ENCODE measurements around the gene NR4A1. TPM values are rescaled to one million over a fixed set of nuclear protein-coding genes. Genes with fewer than 3 reads are reported as not detected.

NR4A1 gene
- total RNA-seq, 2 donors from 2014 or later, result 51.1 to 52.0 TPM

DNA sequence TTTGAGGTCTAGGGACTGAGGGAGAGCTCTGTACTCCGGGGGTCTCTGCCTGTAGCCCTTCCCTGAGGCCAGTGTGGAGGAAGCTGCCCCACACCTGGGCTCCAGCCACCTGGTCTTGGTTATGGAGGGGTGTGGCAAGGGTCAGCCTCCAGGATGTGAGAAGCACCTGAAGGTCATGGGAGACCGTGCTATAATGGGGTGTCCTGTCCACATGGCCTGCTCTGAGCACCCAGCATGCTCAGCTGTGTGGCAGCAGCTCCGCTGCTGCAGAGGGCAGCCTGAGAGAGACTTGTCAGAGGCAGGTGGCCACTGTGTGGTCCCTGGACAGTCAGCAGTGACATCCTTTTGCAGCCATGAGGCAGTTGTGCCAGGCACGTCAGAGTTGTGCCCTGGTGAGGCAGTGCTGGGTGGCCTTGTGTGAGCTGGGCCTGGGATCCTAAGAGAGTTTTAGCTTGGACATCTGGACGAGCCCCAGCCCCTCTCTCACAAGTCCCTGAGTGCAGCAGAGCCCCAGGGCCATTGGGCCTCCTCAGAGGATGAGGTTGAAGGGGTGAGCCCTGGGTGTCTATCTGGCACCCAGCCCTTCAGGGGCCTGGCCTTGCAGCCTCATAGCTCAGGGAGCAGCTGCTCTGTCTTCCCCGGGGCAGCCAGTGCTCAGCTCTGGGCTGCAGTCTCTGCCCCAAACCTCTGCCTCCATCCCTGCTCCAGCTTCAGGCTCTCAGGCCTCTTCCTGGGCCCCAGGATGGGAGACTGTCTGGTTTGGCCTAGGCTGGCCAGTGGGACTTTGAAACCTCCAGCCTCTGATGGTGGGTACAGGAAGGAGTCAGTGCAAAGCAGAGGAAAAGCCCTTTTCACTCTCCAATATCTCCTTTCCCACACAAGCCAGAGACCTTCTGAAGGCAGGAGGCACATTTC is 11.2 kb downstream of the NR4A1 start:
- Histone ChIP-seq H3K9ac (ENCODE audit: low read depth in 2 of 2, low read length in 2 of 2) (peak overlapping the region in 1 of 2 donors; percentile 46), H3K4me3 (no peak overlapping the region), H3K9me3 (no peaks in the 10 kb centered on the region), H3K27me3 (no peaks in the 10 kb centered on the region), H3K4me1 (peaks cover 6% of the 10 kb centered on the region), H3K36me3 (no peaks in the 10 kb centered on the region), H3K27ac (no peak overlapping the region)
- DNase-seq, result no peak
- TF ChIP-seq, protein P1, sequence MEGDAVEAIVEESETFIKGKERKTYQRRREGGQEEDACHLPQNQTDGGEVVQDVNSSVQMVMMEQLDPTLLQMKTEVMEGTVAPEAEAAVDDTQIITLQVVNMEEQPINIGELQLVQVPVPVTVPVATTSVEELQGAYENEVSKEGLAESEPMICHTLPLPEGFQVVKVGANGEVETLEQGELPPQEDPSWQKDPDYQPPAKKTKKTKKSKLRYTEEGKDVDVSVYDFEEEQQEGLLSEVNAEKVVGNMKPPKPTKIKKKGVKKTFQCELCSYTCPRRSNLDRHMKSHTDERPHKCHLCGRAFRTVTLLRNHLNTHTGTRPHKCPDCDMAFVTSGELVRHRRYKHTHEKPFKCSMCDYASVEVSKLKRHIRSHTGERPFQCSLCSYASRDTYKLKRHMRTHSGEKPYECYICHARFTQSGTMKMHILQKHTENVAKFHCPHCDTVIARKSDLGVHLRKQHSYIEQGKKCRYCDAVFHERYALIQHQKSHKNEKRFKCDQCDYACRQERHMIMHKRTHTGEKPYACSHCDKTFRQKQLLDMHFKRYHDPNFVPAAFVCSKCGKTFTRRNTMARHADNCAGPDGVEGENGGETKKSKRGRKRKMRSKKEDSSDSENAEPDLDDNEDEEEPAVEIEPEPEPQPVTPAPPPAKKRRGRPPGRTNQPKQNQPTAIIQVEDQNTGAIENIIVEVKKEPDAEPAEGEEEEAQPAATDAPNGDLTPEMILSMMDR (IDR thresholded peaks at IDR 0.05), result no peak
- intact Hi-C loops (cut with DNase I), result no loop called here

DNA sequence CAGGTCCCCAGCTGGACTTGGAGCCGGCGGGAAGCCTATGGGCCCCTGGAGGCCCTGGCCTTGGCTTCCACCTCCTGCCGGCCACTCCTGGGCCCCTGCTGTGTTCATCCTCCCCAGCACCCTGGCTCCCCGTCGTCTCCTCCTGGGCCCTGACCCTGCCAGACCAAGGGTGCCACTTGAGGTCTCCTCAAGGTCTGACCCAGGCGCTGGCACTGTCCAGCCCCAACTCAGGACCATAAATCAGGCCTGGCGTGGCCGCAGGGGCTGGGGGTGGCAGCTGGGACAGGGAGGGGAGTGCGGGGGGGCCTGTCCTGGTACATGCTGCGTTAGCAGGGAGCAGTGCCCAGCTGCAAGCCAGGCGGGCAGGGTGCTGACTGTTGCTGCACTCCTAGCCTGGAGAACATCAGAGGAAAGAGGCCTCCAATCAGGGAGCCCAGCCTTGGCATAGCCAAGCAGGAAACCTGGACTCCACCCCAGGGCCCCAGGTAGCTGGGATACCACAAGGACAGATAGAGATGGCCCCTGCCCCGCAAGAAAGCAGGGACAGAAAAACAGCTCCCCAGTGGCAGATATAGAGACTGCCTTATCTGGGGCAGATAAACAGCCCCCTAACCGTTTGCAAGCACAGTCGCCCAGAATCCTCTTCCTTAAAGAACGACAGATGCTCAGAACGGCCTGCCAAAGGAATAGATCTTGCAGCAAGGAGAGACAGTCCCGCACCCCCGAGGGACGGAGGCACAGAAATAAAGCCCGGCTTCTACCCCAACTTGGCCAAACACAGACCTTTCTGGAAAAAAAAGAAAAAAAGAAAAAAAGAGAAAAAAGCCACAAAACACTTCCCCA is 12.1 kb downstream of the NR4A1 start:
- intact Hi-C loops (cut with DNase I), result no loop called here
- no peak for DNase-seq
- H3K36me3 ChIP-seq, result no peaks in the 10 kb centered on the region
- H3K27ac ChIP-seq, result peak overlapping the region; percentile 27
- no peak overlapping the region for H3K9ac ChIP-seq (ENCODE audit: low read depth in 2 of 2, low read length in 2 of 2)
- no peaks in the 10 kb centered on the region for H3K9me3 ChIP-seq
- H3K4me3 ChIP-seq, result no peak overlapping the region
- TF ChIP-seq, protein P1 (IDR thresholded peaks at IDR 0.05), result no peak
- H3K27me3 ChIP-seq, result no peaks in the 10 kb centered on the region
- peaks cover 6% of the 10 kb centered on the region for H3K4me1 ChIP-seq

DNA sequence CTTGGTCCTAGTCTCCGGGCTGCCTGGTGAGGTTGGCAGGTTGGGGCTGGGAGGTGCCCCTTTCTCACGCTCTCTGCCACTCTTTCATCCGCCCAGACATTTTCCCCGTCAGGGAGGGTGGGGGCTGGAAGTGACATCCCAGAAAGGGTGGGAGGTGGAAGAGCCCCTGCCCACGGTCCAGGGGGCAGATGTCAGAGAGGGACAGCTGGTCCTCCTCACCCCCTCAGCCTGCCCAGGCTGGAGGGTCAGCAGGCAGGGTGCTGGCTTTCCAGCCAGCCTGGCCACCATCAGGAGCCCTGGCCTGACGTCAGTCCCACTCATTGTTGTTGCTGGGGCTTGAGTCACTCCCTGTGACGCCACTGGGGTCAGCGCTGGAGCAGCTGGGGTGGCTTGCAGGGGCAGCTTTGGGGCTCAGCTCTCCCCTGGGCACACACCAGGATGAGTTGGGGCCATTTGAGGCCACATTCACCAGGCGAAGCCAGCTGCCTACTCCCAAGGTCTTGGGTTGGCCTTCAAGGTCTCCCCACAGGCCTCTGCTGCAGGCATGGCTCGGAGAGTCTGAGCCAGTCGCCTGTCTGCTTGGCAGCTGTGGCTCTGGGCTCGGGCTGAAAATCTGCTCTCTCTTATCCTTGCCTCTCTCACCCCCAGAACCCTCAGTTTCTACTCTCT is 12.9 kb downstream of the NR4A1 start:
- Histone ChIP-seq H3K27ac (peak overlapping the region; percentile 27), H3K4me1 (peaks cover 6% of the 10 kb centered on the region), H3K9me3 (no peaks in the 10 kb centered on the region), H3K9ac (ENCODE audit: low read depth in 2 of 2, low read length in 2 of 2) (no peak overlapping the region), H3K4me3 (no peak overlapping the region), H3K36me3 (no peaks in the 10 kb centered on the region), H3K27me3 (no peaks in the 10 kb centered on the region)
- no peak for DNase-seq
- intact Hi-C loops (cut with DNase I), result no loop called here
- TF ChIP-seq, protein P1 (IDR thresholded peaks at IDR 0.05), result no peak

DNA sequence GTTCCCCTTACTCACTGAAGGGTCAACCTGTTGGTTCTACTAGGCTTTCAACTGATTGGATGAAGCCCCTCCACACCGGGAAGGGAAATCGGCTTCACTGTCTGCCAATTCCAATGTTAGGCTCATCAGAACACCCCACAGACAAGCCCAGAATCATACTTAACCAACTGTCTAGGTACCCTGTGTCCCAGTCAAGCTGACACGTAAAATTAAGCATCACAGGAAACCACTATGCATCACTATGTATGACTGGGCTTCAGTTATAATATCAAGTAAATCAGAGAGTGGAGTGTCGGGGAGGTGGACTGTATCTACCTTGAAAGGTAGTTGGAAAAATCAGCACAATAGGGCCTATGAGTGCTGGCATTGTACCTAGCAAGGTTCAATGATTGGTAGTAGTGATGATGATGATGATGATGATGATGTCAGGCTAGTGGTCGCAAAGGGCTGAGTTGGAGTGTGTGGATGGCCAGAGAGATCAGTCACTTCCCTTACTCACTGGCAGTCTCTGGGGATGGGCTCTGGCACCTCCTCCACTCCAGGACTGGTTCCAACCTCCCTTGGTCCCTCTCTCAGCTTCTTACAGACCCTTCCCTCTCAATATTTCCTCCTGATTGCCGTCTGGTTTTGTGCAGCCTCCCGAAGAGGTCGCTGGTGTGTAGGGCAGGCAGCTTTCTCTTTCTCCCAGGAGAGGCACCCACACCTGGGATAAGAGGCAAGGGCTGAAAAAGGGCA is 15.3 kb downstream of the NR4A1 start:
- no peaks in the 10 kb centered on the region for H3K27me3 ChIP-seq
- no peak for DNase-seq
- no peak overlapping the region for H3K4me3 ChIP-seq
- no peaks in the 10 kb centered on the region for H3K36me3 ChIP-seq
- H3K4me1 ChIP-seq, result peaks cover 16% of the 10 kb centered on the region
- no peak overlapping the region for H3K9ac ChIP-seq (ENCODE audit: low read depth in 2 of 2, low read length in 2 of 2)
- intact Hi-C loops (cut with DNase I), result no loop called here
- TF ChIP-seq, protein P1 (IDR thresholded peaks at IDR 0.05), result no peak
- H3K9me3 ChIP-seq, result no peaks in the 10 kb centered on the region
- H3K27ac ChIP-seq, result no peak overlapping the region

DNA sequence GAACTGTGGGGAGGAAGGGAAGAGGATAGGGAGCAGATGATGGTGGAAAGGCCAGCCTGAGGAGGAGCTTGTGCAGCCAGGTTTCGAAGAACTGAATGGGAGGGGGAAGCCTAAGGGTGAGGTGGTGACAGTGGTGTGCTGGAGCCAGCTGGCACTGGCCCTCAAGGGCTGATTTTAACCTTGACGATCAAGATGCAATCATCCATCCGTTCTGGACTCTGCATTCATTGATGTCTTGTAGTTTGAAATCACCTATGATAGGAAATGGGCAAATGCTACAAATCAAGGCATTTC is 15.8 kb downstream of the NR4A1 start:
- Histone ChIP-seq H3K4me3 (no peak overlapping the region), H3K9ac (ENCODE audit: low read depth in 2 of 2, low read length in 2 of 2) (no peak overlapping the region), H3K27me3 (no peaks in the 10 kb centered on the region), H3K4me1 (peaks cover 13% of the 10 kb centered on the region), H3K9me3 (no peaks in the 10 kb centered on the region), H3K27ac (no peak overlapping the region), H3K36me3 (no peaks in the 10 kb centered on the region)
- TF ChIP-seq, protein P1 (IDR thresholded peaks at IDR 0.05), result no peak
- no peak for DNase-seq
- intact Hi-C loops (cut with DNase I), result no loop called here

Measured in colonic mucosa (tissue), 4 donors.